ENCODE results near the gene SFMBT2.
"Not testable (repeated sequence)": the region's sequence is repeated elsewhere in the genome, so short reads cannot be mapped to it uniquely, and the experiment has no call there.

Gene SFMBT2

DNA sequence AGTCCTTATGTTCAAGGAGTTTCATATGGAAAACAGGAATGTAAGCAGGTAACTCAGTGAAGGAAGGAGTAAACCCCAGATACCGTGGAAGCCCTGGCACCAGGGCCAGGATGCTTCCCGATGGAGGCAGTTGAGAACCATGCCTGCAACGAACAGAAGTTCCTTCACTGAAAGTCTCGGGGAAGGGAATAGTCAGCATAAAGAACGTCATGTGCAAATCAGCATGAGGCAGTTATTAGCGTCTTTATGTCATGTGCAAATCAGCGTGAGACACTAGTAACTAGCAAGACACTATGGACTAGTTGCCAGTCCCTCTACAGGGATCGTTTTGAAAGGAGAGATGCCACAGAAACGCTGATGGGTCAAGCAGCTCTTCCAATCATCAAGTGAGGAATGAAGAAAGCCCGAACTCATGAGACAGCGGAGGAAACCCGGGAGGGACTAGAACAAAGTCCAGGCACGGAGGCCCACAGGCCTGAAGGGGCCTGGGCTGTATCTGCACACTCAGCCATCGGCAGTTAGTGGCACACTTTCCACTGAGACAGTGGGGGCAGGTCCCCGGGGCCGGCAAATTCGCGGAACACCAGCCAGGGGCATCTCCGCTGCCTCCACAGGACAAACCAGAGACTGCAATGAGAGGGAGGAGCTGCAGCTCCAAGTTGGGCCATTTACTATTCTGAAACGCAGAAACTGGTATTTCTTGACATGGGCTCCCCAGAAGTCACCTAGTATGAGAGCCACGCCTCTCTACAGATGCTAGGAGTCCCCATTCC is 109.6 kb downstream of the SFMBT2 start:
- no peaks in the 10 kb centered on the region for H3K27me3 ChIP-seq (ENCODE audit: insufficient read depth, low read length)
- peaks cover 12% of the 10 kb centered on the region for H3K4me1 ChIP-seq (ENCODE audit: insufficient read depth, low read length)
- H3K4me3 ChIP-seq (ENCODE audit: low read length) = no peak overlapping the region
- H2AFZ ChIP-seq (ENCODE audit: low read depth, low read length) = no peak overlapping the region
- no peaks in the 10 kb centered on the region for H3K9me3 ChIP-seq (ENCODE audit: low read length)
- H3K36me3 ChIP-seq (ENCODE audit: insufficient read depth, low read length) = no peaks in the 10 kb centered on the region

DNA sequence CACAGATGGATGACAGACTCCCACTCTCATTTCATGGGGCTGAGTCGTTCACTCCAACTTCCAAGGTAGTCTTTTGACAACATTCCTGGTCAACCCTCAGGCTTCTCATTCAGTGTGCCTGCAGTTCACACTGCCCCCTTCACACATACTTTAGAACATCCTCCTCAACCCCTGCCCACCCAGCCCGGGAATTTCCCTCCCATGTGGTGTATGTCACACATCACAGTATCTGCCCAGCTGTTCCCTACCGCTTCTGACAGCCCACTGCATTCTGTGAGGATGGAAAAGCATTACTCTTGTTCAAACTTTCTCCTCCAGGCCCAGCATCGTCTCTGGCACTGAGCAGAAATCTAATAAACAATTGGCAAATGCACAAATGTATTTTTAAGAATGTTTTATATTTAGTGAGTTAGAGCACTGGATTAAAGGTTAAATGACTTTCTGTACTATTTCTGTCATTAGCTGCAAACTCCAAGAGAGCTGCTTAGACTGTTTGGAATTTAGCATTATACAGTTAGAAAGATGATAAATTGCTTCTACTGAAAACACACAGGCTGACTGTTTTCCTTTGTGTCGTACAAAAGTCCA is 110.4 kb downstream of the SFMBT2 start:
- no peak overlapping the region for H2AFZ ChIP-seq (ENCODE audit: low read depth, low read length)
- no peaks in the 10 kb centered on the region for H3K9me3 ChIP-seq (ENCODE audit: low read length)
- no peaks in the 10 kb centered on the region for H3K27me3 ChIP-seq (ENCODE audit: insufficient read depth, low read length)
- no peak overlapping the region for H3K4me3 ChIP-seq (ENCODE audit: low read length)
- H3K4me1 ChIP-seq (ENCODE audit: insufficient read depth, low read length) = peaks cover 12% of the 10 kb centered on the region
- no peaks in the 10 kb centered on the region for H3K36me3 ChIP-seq (ENCODE audit: insufficient read depth, low read length)

DNA sequence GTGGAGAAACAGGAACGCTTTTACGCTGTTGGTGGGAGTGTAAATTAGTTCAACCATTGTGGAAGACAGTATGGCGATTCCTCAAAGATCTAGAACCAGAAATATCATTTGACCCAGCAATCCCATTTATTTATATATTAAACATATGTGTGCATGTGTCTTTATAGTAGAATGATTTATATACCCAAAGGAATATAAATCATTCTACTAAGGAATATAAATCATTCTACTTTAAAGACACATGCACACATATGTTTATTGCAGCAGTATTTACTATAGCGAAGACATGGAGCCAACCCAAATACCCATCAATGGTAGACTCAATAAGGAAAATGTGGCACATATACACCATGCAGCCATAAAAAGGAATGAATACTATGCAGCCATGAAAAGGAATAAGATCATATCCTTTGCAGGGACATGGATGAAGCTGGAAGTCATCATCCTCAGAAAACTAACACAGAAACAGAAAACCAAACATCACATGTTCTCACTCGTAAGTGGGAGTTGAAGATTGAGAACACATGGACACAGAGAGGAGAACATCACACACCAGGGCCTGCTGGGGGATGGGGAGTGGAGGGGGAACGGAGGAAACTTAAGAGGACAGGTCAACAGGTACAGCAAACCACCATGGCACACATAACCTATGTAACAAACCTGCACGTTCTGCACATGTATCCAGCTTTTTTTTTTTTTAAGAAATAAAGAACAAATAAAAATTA is 111.1 kb downstream of the SFMBT2 start:
- H3K4me3 ChIP-seq (ENCODE audit: low read length); H3K27me3 ChIP-seq (ENCODE audit: insufficient read depth, low read length); H3K36me3 ChIP-seq (ENCODE audit: insufficient read depth, low read length); H3K9me3 ChIP-seq (ENCODE audit: low read length); H2AFZ ChIP-seq (ENCODE audit: low read depth, low read length): not testable (repeated sequence)
- H3K4me1 ChIP-seq (ENCODE audit: insufficient read depth, low read length) = peaks cover 12% of the 10 kb centered on the region

DNA sequence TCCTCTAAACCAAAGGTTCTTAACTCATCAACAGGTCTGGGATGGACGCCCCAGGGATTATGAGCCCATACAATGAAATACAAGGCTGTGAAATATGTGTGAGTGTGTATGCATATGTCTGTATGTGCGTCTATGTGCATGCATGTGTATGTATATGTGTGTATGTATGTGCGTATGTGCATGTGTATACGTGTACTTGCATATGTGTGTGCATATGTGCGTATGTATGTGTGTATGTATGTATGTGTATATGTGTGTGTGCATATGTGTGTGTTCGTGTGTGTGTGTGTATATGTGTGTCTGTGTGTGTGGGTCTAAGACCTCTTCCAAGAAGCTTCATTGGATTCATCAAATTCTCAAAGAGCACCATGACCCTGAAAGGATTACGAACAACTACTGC is 112.3 kb downstream of the SFMBT2 start:
- H2AFZ ChIP-seq (ENCODE audit: low read depth, low read length) = no peak overlapping the region
- H3K36me3 ChIP-seq (ENCODE audit: insufficient read depth, low read length) = no peaks in the 10 kb centered on the region
- H3K9me3 ChIP-seq (ENCODE audit: low read length) = no peaks in the 10 kb centered on the region
- no peaks in the 10 kb centered on the region for H3K27me3 ChIP-seq (ENCODE audit: insufficient read depth, low read length)
- H3K4me3 ChIP-seq (ENCODE audit: low read length) = no peak overlapping the region
- H3K4me1 ChIP-seq (ENCODE audit: insufficient read depth, low read length) = peaks cover 12% of the 10 kb centered on the region

DNA sequence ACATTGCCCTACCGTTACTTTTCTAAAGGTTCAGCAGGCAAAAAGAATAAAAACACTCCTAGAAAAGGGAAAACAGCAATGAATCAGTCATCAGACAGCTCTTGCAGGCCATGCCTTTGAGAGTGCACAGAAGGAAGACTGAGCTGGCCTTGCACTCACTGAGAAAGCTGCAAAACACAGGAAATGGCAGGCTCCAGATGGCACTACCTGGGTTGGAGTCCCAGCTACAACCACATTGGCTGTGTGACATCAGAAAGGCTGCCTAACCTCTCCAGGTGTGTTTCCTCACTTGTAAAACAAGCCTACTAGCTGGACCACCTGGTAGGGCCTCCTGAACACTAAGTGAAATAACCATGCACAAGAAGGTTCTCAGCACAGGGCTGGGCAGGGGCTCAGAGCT is 113.7 kb downstream of the SFMBT2 start:
- Histone ChIP-seq H3K4me3 (ENCODE audit: low read length) (no peak overlapping the region), H3K4me1 (ENCODE audit: insufficient read depth, low read length) (peaks cover 7% of the 10 kb centered on the region), H3K9me3 (ENCODE audit: low read length) (no peaks in the 10 kb centered on the region), H3K27me3 (ENCODE audit: insufficient read depth, low read length) (no peaks in the 10 kb centered on the region), H3K36me3 (ENCODE audit: insufficient read depth, low read length) (no peaks in the 10 kb centered on the region), H2AFZ (ENCODE audit: low read depth, low read length) (no peak overlapping the region)

DNA sequence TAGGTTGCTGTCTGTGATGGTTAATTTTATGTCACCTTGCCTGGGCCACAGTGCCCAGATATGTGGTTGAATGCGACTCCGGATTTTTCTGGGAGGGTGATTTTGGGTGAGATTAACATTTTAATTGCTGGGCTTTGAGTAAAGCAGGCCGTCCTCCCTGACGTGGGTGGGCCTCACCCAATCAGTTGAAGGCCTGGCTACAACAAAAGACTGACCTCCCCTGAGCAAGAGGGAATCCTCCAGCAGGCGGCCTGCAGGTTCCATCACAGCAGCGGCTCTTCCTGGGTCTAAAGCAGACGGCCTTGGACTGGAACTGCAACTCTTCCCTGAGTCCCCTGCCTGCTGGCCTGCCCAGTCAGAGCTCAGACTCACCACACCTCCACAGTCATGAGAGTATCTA is 114.2 kb downstream of the SFMBT2 start:
- Histone ChIP-seq H3K4me3 (ENCODE audit: low read length) (no peak overlapping the region), H3K27me3 (ENCODE audit: insufficient read depth, low read length) (no peaks in the 10 kb centered on the region), H3K4me1 (ENCODE audit: insufficient read depth, low read length) (peaks cover 2% of the 10 kb centered on the region), H3K9me3 (ENCODE audit: low read length) (no peaks in the 10 kb centered on the region), H2AFZ (ENCODE audit: low read depth, low read length) (no peak overlapping the region), H3K36me3 (ENCODE audit: insufficient read depth, low read length) (no peaks in the 10 kb centered on the region)

DNA sequence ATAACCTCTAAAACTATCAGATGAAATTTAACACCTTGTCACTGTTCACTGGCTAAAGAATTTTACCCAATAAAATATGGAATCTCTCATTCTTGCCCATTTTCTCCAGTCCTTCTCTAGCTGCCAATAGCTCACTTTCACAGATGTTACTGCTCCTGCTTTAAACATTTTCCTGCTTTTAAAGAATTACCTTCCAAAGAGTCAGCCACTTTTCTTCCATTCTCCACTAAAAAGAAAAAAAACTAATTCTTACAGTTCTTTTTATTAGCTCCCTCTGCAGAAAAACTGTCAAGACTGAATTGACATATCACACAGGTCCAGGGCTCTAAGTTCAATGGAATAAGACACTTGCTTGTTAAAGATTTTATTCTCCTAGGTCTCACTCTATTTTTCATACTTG is 114.8 kb downstream of the SFMBT2 start:
- no peak overlapping the region for H2AFZ ChIP-seq (ENCODE audit: low read depth, low read length)
- H3K9me3 ChIP-seq (ENCODE audit: low read length) = no peaks in the 10 kb centered on the region
- no peaks in the 10 kb centered on the region for H3K36me3 ChIP-seq (ENCODE audit: insufficient read depth, low read length)
- H3K4me3 ChIP-seq (ENCODE audit: low read length) = no peak overlapping the region
- no peaks in the 10 kb centered on the region for H3K4me1 ChIP-seq (ENCODE audit: insufficient read depth, low read length)
- no peaks in the 10 kb centered on the region for H3K27me3 ChIP-seq (ENCODE audit: insufficient read depth, low read length)

DNA sequence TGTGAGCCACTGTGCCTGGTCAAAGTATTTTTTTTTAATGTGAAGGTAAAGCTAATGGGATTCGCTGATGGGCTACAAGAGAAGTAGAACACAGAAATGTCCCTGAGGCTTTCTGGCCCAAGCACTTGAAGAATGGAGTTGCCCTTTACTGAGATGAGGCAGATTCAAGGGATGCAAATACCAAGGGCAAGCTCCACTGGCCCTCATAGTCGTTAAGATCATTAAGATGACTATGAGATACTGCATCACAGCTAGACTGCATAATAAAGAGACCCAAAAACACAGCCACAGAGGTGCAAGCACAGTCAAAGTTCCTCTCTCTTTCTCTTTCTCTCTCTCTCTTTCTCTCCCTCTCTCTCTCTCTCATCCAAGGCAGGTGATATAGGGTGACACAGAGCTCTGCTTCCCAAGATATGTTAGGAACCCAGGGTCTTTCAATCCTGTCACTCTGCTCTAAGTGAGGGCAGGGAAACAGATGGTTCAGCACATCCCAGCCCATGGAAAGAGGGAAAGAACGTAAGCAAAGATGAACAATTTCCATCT is 117.4 kb downstream of the SFMBT2 start:
- H3K4me1 ChIP-seq (ENCODE audit: insufficient read depth, low read length) = no peaks in the 10 kb centered on the region
- no peak overlapping the region for H2AFZ ChIP-seq (ENCODE audit: low read depth, low read length)
- H3K9me3 ChIP-seq (ENCODE audit: low read length) = no peaks in the 10 kb centered on the region
- no peak overlapping the region for H3K4me3 ChIP-seq (ENCODE audit: low read length)
- no peaks in the 10 kb centered on the region for H3K27me3 ChIP-seq (ENCODE audit: insufficient read depth, low read length)
- no peaks in the 10 kb centered on the region for H3K36me3 ChIP-seq (ENCODE audit: insufficient read depth, low read length)

DNA sequence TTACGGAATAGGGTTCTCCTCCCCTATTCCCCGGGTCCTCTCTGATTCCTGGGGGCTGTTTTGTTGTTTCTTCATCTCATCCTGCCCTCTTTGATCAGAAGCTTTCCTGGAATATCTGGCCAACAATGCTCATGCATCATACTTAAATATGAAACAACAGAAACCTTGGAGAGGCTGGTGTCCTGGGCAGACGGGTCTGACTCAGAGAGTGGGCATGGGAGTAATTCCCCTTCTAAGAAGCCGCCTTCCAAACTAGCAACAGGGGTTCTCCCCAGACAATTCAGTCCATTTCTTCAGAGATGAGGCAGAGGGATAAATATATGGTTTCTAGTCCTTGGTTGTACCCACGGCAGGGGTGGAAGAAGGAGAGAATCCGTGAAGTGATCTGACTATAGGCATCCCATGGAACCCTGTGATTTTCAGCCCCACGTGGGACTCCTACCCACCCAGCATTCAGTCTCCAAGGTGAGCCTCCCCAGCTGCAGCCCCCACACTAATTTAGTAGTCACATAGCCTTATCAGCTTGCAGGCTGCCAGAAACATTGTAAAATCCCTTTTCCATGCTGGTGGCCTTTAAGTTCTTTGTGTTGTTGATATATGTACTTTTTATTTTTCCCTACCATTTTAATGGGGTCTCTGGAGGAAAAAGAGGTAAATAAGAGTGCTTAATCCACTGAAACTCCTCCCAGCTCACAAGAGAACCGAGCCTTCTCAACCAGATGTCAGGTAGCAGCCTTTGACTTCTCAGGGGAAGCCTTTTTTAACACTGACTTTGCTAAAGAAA is 119.2 kb downstream of the SFMBT2 start:
- no peaks in the 10 kb centered on the region for H3K9me3 ChIP-seq (ENCODE audit: low read length)
- H3K36me3 ChIP-seq (ENCODE audit: insufficient read depth, low read length) = no peaks in the 10 kb centered on the region
- H3K27me3 ChIP-seq (ENCODE audit: insufficient read depth, low read length) = no peaks in the 10 kb centered on the region
- H2AFZ ChIP-seq (ENCODE audit: low read depth, low read length) = no peak overlapping the region
- no peaks in the 10 kb centered on the region for H3K4me1 ChIP-seq (ENCODE audit: insufficient read depth, low read length)
- no peak overlapping the region for H3K4me3 ChIP-seq (ENCODE audit: low read length)

DNA sequence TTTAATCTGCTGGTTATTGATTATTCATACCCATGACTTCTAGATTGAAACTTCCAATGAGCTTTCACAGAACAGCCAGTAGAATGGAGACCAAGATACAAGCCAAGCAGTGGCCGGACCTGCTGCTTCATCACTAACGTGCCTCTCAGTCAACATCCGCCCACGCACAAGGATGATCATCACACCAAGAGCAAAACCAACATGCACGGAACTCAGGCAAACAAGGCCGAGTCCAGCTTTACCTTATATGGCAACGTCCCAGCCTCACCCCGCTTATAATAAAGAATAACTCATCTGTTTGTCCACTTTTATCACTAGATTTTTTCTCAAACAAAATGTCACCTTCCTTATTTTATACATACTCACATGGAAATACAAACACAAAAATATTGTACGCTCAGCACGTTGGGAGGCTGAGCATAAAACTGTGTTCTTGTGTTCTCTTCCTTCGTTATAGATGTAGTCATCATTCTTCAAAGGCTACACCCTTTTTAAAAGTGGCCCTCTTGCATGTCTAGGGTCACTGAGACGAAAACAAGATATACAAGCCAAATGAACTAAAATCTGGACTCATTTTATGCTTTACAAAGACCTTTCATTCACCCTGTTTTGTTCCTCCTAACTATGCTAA is 122.7 kb downstream of the SFMBT2 start:
- no peak overlapping the region for H3K4me3 ChIP-seq (ENCODE audit: low read length)
- H3K36me3 ChIP-seq (ENCODE audit: insufficient read depth, low read length) = no peaks in the 10 kb centered on the region
- H2AFZ ChIP-seq (ENCODE audit: low read depth, low read length) = no peak overlapping the region
- H3K9me3 ChIP-seq (ENCODE audit: low read length) = no peaks in the 10 kb centered on the region
- no peaks in the 10 kb centered on the region for H3K27me3 ChIP-seq (ENCODE audit: insufficient read depth, low read length)
- H3K4me1 ChIP-seq (ENCODE audit: insufficient read depth, low read length) = no peaks in the 10 kb centered on the region

DNA sequence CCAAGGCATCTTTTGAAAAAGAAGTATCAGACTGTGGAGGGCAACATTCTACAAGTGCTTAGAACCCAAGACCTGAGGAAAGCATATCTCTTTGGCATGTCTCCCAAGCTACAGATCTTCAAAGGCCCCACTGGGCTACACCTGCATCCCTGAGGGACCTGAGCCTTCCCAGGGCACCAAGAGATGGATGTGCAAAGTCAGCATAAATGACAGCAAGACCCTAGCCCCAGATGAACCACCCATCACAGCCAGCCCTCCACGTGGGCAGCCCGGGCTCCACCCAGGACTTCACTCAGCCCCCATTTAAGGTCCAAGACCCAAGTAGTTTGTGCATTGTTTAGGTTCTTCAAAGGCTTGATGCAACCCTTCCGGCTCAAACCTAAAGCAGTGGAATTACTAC is 123.5 kb downstream of the SFMBT2 start:
- H3K27me3 ChIP-seq (ENCODE audit: insufficient read depth, low read length) = no peaks in the 10 kb centered on the region
- no peaks in the 10 kb centered on the region for H3K9me3 ChIP-seq (ENCODE audit: low read length)
- H3K4me1 ChIP-seq (ENCODE audit: insufficient read depth, low read length) = no peaks in the 10 kb centered on the region
- H3K4me3 ChIP-seq (ENCODE audit: low read length) = no peak overlapping the region
- no peak overlapping the region for H2AFZ ChIP-seq (ENCODE audit: low read depth, low read length)
- no peaks in the 10 kb centered on the region for H3K36me3 ChIP-seq (ENCODE audit: insufficient read depth, low read length)

DNA sequence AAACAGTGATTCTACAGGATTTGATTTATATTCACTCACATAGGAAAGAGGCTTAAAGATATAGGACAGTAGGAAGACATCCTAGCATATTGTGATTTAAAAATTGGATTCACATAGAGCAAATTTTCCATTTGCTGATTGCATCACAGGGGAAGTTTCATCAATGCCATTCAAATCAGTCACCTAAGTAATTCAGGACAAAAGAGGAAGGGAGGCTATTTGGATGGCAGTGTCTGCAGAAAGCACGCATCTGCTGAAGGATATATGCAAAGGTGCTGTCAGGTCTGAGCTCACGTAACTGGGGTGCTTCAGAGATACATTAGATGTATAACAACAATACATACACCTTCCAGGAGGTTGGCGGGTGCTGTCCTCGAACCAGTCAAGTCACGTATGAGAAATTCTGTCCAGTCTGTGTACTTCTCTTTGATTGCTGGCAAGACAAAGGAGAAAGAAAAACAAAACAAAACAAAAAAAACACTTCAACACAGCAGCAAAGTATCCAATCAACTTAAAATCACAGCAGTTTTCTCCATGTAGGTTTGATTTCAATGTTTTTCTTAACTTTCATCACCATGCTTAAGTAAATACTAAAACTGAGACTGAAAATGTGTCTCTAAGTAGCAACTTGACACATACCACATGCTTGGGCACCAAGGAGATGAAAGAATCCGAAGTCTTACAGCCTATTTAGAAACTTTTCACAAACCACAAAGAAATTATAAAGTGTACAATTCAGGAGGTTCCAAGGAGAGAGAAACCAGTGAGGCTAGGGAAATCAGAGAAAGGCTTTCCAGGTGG is 125.1 kb downstream of the SFMBT2 start:
- no peak overlapping the region for H2AFZ ChIP-seq (ENCODE audit: low read depth, low read length)
- H3K27me3 ChIP-seq (ENCODE audit: insufficient read depth, low read length) = no peaks in the 10 kb centered on the region
- H3K4me3 ChIP-seq (ENCODE audit: low read length) = no peak overlapping the region
- no peaks in the 10 kb centered on the region for H3K36me3 ChIP-seq (ENCODE audit: insufficient read depth, low read length)
- H3K9me3 ChIP-seq (ENCODE audit: low read length) = no peaks in the 10 kb centered on the region
- H3K4me1 ChIP-seq (ENCODE audit: insufficient read depth, low read length) = no peaks in the 10 kb centered on the region
